ENCODE measurements around the gene TLR10.

GRCh38 chr4:38803833-38804653, 21.3 kb upstream of the TLR10 start:
- TF ChIP-seq POLR2A (IDR thresholded peaks at IDR 0.05): no peak
- no peak for TF ChIP-seq CTCF (IDR thresholded peaks at IDR 0.05)

Measured in tibial nerve (tissue), 3 donors.